GM19193 (cell line): ENCODE measurements around the gene PDE7B.

ENCODE experiments used
- POLR2A ChIP-seq: IDR thresholded peaks from 4 replicates; pipeline ENCODE4 v1.6.1; 2011; ENCODE audit not compliant: insufficient read depth, insufficient read length; ENCODE audit errors: extremely low read depth

PDE7B gene

GRCh38 chr6:136153707-136154375 is 302.3 kb downstream of the PDE7B start:
- TF ChIP-seq POLR2A: no peak

DNA sequence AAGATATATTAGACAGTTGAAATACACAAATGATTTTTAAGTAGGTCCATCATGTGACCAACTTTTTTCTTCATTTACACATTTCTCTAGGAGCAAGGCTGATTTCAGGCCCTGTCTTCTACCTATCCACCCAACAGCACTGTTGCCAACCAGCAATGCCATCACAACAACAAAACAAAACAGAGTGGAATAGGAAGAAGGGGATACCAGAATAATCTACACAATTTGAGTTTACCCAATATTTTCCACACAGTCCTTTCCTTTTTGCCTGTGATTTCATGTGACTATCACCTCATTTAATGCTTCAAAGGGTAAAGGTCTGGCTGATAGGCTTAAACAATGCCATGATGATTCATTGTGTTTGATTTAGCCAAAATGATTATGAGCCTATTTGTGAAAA is 303.7 kb downstream of the PDE7B start:
- TF ChIP-seq POLR2A: no peak

GRCh38 chr6:136157743-136158142 is 306.2 kb downstream of the PDE7B start:
- no peak for TF ChIP-seq POLR2A

DNA sequence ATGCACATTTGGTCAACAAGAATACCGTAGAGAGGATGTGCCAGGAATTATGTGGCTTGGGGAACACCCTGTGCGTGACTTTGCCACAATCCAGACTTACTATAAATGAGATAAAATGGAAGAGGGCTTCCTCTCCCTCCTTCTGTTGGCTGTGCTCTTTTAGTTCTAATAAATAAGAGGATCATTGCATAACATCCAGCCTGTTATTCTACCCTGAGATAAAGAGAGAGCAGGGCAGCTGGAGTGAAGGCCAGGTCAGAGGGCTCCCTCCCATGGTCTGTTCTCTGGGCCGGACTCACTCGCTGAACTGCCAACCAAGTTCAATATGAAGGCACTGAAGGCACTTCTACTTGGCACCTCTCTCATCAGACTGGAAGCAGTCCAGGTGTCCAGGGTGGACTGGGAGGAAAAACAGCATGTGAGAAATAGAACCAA is 306.9 kb downstream of the PDE7B start:
- TF ChIP-seq POLR2A: no peak

DNA sequence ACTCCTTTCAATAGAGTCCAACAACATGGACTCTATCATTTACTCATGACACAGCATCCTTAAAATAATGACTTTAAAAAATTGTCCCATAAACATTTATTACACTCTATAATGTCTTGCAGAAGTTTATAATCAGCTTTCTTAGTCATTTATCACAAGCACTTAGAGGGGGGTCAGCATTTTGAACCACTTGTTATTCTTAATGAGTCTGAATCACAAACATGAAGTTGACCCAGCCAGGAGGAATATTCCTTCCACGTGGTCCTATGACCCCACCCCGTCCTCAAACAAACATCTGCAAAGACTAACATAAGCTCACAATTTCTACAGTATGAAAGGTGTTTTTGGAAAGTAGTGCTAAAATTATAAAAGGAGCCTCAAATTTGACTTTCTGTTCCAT is 307.5 kb downstream of the PDE7B start:
- TF ChIP-seq POLR2A: no peak

- TF ChIP-seq POLR2A: no peak
Observed at GRCh38 chr6:136160250-136160649, 308.7 kb downstream of the PDE7B start.

- TF ChIP-seq POLR2A: no peak
Observed at GRCh38 chr6:136161950-136162349, 310.4 kb downstream of the PDE7B start.

DNA sequence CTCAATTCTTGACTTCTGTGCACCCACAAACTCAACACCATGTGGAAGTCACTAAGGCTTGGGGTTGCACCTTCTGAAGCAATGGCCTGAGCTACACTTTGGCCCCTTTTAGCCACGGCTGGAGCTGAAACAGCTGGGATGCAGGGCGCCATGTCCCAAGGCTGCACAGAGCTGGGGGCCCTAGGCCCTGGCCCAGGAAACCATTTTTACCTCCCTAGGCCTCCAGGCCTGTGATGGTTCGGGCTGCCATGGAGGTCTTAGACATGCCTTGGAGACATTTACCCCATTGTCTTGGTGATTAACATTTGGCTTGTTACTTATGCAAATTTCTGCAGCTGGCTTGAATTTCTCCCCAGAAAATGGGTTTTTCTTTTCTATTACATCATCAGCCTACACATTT is 311.8 kb downstream of the PDE7B start:
- no peak for TF ChIP-seq POLR2A

DNA sequence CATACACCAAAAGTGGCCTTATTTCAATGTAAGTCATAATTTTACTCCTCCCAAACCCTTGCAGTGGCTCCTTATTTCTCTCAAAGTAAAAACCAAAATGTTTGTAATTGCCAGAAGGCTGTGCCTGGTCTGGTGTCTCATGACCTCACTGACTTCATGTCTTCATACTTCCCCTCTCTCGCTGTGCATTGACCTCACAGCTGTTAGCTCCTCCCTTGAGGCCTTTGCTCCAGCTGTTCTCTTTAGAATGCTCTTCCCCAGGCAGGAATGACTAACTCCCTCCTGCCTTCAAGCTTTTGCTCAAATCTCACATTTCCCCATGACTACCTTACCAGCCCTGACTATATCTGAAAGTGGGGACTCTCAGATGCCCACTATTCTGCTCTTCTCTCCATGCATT is 315.3 kb downstream of the PDE7B start:
- TF ChIP-seq POLR2A: no peak

DNA sequence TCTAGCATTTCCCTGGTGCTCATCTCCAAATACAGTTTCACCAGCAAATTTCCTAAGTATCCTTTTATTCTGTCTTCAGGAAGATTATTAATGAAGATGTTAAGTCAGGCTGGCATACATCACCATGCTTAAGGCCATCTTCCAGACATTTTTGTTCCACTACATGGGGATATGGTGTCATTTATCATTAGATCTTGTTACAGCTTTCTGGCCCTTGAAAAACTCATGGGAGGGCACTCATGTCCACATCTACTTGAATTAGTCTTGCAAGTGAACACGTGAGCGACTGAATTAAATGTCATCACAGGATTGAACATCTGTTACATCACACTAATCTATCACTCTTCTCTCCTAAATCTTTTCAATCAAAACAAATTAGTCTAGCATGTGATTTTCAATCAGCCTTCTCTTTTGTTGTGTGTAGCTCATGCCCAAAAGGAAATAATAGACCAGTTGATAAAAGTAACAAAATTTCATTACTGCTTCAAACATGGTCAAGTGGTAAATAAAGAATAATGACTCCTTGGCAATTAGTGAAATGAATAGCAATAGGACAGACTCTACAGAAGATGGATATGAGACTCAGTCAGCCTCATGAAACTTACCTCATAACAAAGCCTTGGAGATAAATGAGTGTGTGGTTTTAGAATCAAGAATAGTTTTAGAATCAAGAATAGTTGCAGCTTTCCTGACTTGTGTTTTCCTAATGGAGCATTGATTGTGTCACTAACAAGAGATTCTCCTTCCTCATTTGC is 318.1 kb downstream of the PDE7B start:
- TF ChIP-seq POLR2A: no peak

DNA sequence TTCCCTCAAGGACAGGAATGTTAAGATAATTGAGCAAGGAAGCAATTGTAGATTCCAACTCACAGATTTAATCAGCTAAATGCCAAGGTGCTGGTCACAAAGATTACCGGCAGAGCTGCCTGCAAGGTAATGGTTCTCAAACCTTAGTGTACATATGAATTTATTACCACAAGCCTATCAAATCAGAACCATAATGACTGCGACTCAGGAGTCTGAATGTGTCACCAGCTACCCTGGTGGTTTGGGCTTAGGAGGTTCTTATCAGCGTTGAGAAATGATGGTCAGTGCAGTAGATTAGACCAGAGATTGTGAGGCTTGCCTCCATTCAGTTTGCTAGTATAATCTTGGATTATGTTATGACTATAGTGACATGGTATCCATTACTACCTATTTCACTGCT is 319.7 kb downstream of the PDE7B start:
- TF ChIP-seq POLR2A: no peak

DNA sequence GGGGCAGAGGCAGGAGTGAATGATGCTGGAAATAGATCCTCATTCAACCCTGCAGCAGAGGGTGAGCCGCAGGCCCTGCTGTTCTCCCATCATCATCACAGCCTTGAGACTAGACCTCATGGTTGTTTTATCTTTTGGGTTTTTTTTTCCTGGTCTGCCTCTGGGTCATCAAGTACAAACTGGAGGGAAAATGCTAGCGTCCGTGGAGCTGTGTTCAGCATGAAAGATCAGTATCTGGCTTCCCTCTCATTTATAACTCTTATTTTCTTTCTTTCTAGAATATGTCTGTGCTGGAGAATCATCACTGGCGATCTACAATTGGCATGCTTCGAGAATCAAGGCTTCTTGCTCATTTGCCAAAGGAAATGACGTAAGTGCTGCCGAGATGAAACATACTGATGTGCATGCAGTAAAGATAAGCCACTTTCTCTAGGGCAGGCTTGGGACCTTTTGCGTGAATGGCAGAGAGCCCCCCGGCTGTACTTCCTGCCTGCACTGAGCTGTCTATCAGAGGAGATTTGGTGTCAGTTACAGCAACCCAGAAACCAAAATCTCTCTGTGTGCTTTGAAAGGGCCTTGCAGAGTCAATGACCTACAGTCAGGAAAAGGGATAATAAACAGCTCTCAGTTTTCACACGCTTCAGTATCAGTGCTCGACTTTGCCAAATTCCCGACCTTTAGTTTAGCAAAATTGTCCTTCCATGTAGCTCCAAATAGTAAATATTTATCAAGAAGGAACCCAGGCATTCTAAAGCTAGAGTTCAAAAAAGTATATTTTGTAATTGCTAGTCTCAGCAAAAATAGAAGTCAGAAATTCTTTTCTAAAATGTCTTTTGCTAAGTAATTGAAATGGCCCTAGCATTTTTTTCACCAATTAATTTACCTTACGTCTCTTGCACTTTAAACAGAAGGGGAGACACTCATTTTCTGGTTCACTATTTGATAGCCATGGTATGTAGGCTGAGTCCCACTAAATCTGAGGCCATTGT is 322.3 kb downstream of the PDE7B start:
- no peak for TF ChIP-seq POLR2A

GRCh38 chr6:136174510-136174909 is 323.0 kb downstream of the PDE7B start:
- TF ChIP-seq POLR2A: no peak

- TF ChIP-seq POLR2A: no peak
Observed at GRCh38 chr6:136175873-136176272, 324.4 kb downstream of the PDE7B start.

DNA sequence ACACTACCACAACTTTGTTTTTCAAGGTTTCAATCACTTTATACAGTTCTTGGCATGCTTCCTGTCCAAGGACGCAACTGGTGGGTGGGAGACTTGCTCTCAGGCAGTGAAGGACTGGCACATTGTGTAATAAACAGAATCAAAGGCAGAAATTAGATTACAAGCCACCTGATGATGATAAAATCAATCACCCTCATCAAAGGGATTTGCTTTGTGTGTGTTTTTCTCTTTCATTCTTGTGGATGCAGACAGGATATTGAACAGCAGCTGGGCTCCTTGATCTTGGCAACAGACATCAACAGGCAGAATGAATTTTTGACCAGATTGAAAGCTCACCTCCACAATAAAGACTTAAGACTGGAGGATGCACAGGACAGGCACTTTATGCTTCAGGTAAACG is 327.2 kb downstream of the PDE7B start:
- no peak for TF ChIP-seq POLR2A

- TF ChIP-seq POLR2A: no peak
Observed at GRCh38 chr6:136180704-136181511, 329.4 kb downstream of the PDE7B start.

- TF ChIP-seq POLR2A: no peak
Observed at GRCh38 chr6:136181512-136181833, 330.0 kb downstream of the PDE7B start.
